ENCODE measurements around the gene MYO5B. TPM values are rescaled to one million over a fixed set of nuclear protein-coding genes. Genes with fewer than 3 reads are reported as not detected.

MYO5B gene
- total and polyA plus RNA-seq, 10 of the 15 experiments (the other 5 are each of a cell fraction or from before 2014, with no cell fraction given) = 2.5 to 4.5 (median 3.3) TPM

- no TSS peak for BruUV-seq (replicated peaks)
- Histone ChIP-seq H3K9ac (ENCODE audit: control insufficient read depth, insufficient read depth, low read length) (no peak overlapping the region), H3K79me2 (ENCODE audit: control insufficient read depth, insufficient read depth, low read length) (no peaks in the 10 kb centered on the region), H3K4me1 (ENCODE audit: control insufficient read depth, insufficient read depth, low read length) (no peaks in the 10 kb centered on the region), H4K20me1 (ENCODE audit: control insufficient read depth, insufficient read depth) (no peaks in the 10 kb centered on the region), H3K4me3 (no peak overlapping the region), H3K9me3 (replicated peaks; ENCODE audit: control insufficient read depth, insufficient read depth, low read length) (peaks cover 1% of the 10 kb centered on the region; the same call in 2 of the 3 replicates), H3K27me3 (replicated peaks in 1 of 2; ENCODE audit: control insufficient read depth in 2 of 2, insufficient read depth in 2 of 2, low read length in 1 of 2) (no peaks in the 10 kb centered on the region), H3K36me3 (ENCODE audit: control insufficient read depth in 2 of 2, insufficient read depth in 2 of 2, low read length in 1 of 2) (no peaks in the 10 kb centered on the region), H3K27ac (ENCODE audit: control insufficient read depth, insufficient read depth) (no peak overlapping the region), H3K4me2 (ENCODE audit: control insufficient read depth, insufficient read depth) (no peak overlapping the region), H2AFZ (ENCODE audit: control insufficient read depth, low read depth, low read length) (no peak overlapping the region)
- DNase-seq (ENCODE audit: low read depth, low spot score) (no peak), FAIRE-seq (no peak), ATAC-seq (no peak)
- in situ Hi-C loops (cut with MboI) (no loop called here), intact Hi-C loops (cut with micrococcal nuclease; ENCODE audit: unreplicated experiment) (no loop called here)
- ChIA-PET POLR2A (no interaction called here), SMC1A (ENCODE audit: uncharacterized antibody, unreplicated experiment) (no interaction called here), CTCF (no interaction called here), RAD21 (ENCODE audit: unreplicated experiment) (no interaction called here)
- 33% methylated on average over 1 of the region's 1 CpG for WGBS (ENCODE audit: insufficient coverage, insufficient replicate concordance, low lambda C conversion rate, missing lambda C conversion rate)
- TF ChIP-seq ZNF622 (IDR thresholded peaks at IDR 0.05) (no peak), ESRRA (IDR thresholded peaks at IDR 0.05; ENCODE audit: low read length) (no peak), USF1 (IDR thresholded peaks at IDR 0.05; ENCODE audit: borderline replicate concordance, extremely low read length, insufficient read depth, low read depth, low read length) (no peak), YBX1 (IDR thresholded peaks at IDR 0.05) (no peak), EP300 (IDR thresholded peaks at IDR 0.05; ENCODE audit: borderline replicate concordance in 1 of 2, control insufficient read depth in 1 of 2, low read depth in 2 of 2, low read length in 2 of 2) (no peak), ZBTB4 (CRISPR knock-in tag; IDR thresholded peaks at IDR 0.05) (no peak), NFYB (IDR thresholded peaks at IDR 0.05; ENCODE audit: insufficient read depth, low read depth, low read length) (no peak), PRDM15 (CRISPR knock-in tag; IDR thresholded peaks at IDR 0.05) (no peak), POLR2AphosphoS2 (IDR thresholded peaks at IDR 0.05; ENCODE audit: low read depth, low read length) (no peak), NFXL1 (IDR thresholded peaks at IDR 0.05; ENCODE audit: borderline replicate concordance) (no peak), HDAC2 (IDR thresholded peaks at IDR 0.05) (no peak), E2F8 (IDR thresholded peaks at IDR 0.05; ENCODE audit: low read depth, partially characterized antibody) (no peak), SMC3 (IDR thresholded peaks at IDR 0.05; ENCODE audit: borderline replicate concordance, low read length) (no peak), MYC (IDR thresholded peaks at IDR 0.05; ENCODE audit: insufficient read depth, insufficient read length, insufficient replicate concordance, low read length, severe bottlenecking) (no peak)
Measured at GRCh38 chr18:49827996-49828395, 367.0 kb downstream of the MYO5B start.
